Activated T-helper 17 cell treated with anti-CD3 and anti-CD28 coated beads, Interleukin-2, amount 50 U/mL, for 72 hours (primary cell): ENCODE data around the gene ZBTB44. TPM values are rescaled to one million over a fixed set of nuclear protein-coding genes. Genes with fewer than 3 reads are reported as not detected.
A peak's percentile ranks its signal among the peaks of the same experiment; 100 is the strongest.

ENCODE experiments used
- ATAC-seq: fragments of 150-1000 bp; cut with Tn5 transposase; replicated peaks from 2 replicates; pipeline ENCODE4 v1.10.0; 2021; ENCODE audit warnings: mild to moderate bottlenecking, moderate library complexity
- H3K27ac Mint-ChIP-seq: one replicate; pipeline ENCODE4 v1.8.0; 2022; ENCODE audit warnings: mixed read lengths
- H3K27me3 Mint-ChIP-seq: one replicate; pipeline ENCODE4 v1.8.0; 2022; ENCODE audit warnings: mixed read lengths
- H3K36me3 Mint-ChIP-seq: one replicate; pipeline ENCODE4 v1.8.0; 2022; ENCODE audit warnings: low read depth, mild to moderate bottlenecking, mixed read lengths
- H3K4me1 Mint-ChIP-seq: one replicate; pipeline ENCODE4 v1.8.0; 2022; ENCODE audit warnings: mixed read lengths
- H3K4me3 Mint-ChIP-seq: one replicate; pipeline ENCODE4 v1.8.0; 2022; ENCODE audit warnings: mild to moderate bottlenecking, mixed read lengths
- H3K9me3 Mint-ChIP-seq: one replicate; pipeline ENCODE4 v1.8.0; 2022; ENCODE audit warnings: mixed read lengths
- total RNA-seq, 2 donors: library from RNA; stranded (reverse); gene quantifications; one replicate each; pipeline ENCODE4 v1.2.3, GENCODE V29; 2022

ZBTB44 gene
- total RNA-seq, 2 donors from 2014 or later = 49.6 to 49.7 TPM

DNA sequence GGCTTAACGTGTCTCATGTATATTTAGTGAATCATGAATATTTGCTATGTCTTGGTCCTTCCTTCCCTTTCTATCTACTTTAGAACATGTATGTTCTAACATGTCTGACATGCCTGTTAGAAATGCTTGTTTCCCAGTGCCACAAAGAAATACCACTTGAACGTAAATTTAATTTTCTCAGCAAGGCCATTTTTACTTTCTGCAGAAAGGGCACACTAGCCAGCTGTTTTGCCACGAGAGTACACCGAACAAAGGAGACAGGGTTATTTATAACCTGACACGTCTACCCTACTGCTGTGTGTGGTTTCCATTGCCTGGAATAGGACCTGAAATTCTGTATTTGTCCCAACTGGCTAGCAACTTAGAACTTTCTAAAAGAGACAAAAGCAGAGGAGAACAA, 7.4 kb upstream of the ZBTB44 start:
- no peaks in the 10 kb centered on the region for H3K36me3 Mint-ChIP-seq
- H3K9me3 Mint-ChIP-seq = no peaks in the 10 kb centered on the region
- H3K27me3 Mint-ChIP-seq = no peaks in the 10 kb centered on the region
- no peak overlapping the region for H3K27ac Mint-ChIP-seq
- no peak overlapping the region for H3K4me3 Mint-ChIP-seq
- no peaks in the 10 kb centered on the region for H3K4me1 Mint-ChIP-seq
- no peak for ATAC-seq

DNA sequence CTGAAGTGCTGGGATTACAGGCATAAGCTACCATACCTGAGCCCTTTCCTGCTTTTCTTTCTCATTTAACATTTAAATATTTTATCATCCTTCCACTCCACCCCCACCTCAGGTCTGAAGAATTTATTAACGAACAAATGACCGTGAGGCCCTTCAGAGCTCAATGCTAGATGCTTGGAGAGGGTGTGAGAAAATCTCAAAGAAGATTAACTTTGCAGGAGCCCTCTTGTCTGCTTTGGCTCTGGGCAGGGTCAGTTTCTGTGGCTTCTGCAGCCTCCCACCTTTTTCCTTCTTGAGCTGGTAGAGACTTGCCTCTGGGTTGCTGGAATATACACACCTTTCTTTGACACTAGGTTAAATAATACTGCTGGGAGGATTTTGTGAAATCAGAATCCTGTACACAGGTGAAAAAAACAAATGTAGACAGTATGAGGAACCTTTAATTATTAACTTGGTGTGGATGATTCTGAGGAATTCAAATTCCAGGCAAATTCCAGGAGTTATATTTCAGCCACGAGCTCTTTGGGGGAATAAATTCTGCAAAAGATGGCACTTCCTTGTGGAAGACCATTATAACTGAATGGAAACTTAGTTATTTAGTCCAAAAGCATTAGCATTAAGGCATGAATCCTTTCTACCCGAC, 3.4 kb upstream of the ZBTB44 start:
- no peak overlapping the region for H3K27ac Mint-ChIP-seq
- peaks cover 7% of the 10 kb centered on the region for H3K36me3 Mint-ChIP-seq
- H3K9me3 Mint-ChIP-seq = no peaks in the 10 kb centered on the region
- H3K4me1 Mint-ChIP-seq = peaks cover 5% of the 10 kb centered on the region
- H3K27me3 Mint-ChIP-seq = no peaks in the 10 kb centered on the region
- no peak for ATAC-seq
- H3K4me3 Mint-ChIP-seq = no peak overlapping the region

DNA sequence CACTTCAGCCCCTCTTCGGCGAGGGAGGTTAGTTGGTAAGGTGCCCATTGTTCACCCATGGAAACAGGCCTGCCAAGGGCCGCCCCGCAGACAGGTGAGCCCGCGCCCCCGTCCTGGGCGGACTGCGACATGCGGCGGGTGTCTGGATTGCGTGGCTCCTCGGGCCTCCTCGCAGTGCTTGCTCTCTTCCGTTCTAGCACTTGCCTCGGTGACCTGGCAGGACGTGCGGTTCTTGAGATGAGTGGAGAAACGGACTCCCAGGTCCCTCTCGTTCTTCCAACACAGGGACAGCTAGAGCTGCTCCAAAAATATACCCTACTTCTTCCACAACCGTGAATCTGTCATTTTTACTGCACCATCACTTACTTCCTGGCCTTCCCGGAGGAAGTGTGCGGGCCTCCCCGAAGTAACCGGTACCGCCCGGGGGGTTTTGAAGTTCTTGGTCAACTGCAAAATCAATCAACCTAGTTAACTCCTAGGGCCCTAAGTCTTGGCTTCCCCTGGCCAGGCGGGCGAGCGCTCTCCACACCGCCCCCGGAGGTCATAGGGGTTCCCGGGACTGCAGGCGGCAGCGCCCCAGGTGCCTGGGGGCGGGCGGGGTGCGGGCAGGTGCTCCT, 745 bp upstream of the ZBTB44 start:
- Mint-ChIP-seq H3K9me3 (no peaks in the 10 kb centered on the region), H3K27ac (peak overlapping the region; percentile 95), H3K36me3 (peaks cover 13% of the 10 kb centered on the region), H3K27me3 (no peaks in the 10 kb centered on the region), H3K4me3 (peak overlapping the region; percentile 91), H3K4me1 (peaks cover 13% of the 10 kb centered on the region)
- peak; percentile 69 for ATAC-seq

DNA sequence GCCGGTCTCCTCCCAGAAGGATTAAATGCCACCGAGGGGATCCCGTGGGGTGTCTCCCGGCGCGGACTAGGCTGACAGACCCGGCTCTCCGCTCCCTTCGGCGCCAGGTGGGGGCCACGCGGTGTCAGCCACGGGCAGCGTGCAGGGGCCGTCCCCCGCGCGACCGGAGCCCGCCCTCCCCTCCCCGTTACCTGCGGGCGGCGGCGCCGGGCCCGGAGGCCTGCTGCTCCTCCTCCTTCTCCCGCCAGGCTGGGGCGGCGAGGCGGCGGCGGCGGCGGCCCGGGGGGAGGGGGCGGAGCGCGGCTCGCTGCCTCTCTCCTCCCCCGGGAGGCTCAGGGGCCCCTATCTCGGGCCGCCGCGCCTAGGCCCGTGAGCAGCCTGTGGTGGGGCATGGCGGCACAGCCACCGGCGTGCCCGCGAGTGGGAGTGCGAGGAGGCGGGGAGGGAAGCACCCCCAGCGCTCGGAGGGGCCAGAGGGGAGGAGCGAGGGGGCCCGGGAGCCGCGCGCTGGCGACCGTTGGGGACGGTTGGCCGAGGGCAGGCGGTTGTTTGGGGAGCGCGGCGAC, 450 bp downstream of the ZBTB44 start:
- peaks cover 15% of the 10 kb centered on the region for H3K4me1 Mint-ChIP-seq
- peak; percentile 66 for ATAC-seq
- H3K27me3 Mint-ChIP-seq = no peaks in the 10 kb centered on the region
- H3K9me3 Mint-ChIP-seq = no peaks in the 10 kb centered on the region
- peak overlapping the region; percentile 88 for H3K27ac Mint-ChIP-seq
- H3K4me3 Mint-ChIP-seq = peak overlapping the region; percentile 91
- peaks cover 13% of the 10 kb centered on the region for H3K36me3 Mint-ChIP-seq

DNA sequence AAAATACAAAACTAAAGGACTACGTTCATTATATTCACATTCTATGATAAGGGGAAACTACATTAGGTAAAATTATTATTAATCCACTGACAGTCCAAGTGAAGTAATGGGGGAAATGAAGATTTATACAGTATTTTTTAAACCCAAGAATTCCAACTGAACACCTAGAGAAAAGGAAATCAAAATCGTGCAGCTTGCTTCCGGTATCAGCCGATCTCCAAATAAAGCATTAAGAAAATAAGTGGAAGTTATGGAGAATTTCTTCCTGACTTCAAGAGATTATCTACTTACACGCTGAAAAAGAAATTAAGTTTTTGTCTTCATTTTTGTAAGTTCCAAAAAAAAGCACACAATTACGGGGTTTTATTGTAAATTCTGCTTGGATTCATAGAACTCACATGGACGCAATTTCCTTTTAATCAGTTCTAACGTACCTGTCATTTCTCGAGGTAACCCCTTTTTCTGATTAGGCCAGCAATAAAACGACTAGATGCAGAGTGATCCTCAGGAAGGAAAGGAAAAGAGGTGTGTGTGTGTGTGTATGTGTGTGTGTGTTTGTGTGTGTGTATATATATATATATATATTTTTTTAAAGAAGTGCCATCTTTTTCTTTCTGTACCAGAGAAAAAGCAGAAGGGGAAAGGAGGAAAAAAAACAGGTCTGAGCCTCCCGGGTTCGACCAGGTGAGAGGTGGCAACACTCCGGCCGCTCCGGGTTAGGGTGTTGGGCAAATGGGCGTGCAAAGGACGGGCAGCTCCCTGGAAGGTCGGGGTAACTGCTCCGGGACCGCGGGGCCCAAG, 1.1 kb downstream of the ZBTB44 start:
- peak overlapping the region; percentile 91 for H3K4me3 Mint-ChIP-seq
- no peak for ATAC-seq
- H3K4me1 Mint-ChIP-seq = peaks cover 18% of the 10 kb centered on the region
- peaks cover 13% of the 10 kb centered on the region for H3K36me3 Mint-ChIP-seq
- H3K27me3 Mint-ChIP-seq = no peaks in the 10 kb centered on the region
- peak overlapping the region; percentile 88 for H3K27ac Mint-ChIP-seq
- no peaks in the 10 kb centered on the region for H3K9me3 Mint-ChIP-seq

DNA sequence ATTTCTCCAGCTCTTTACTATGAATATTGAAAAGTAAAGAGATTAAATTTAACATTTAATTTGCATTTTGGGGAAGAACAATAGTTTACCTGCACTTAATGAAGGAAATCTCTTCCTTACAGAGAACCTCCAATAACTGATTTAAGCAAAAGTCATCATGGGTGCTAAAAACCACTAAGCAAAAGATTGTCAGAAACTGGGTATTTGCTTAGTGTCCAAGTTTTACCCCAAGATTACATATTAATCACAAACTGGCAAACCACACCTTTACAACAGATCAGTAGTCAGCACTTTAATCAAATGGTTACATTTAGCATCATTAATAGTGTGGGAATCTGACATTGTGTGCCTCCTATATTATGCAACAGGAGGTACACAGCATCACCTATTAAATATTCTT, 2.7 kb downstream of the ZBTB44 start:
- peaks cover 18% of the 10 kb centered on the region for H3K4me1 Mint-ChIP-seq
- H3K36me3 Mint-ChIP-seq = peaks cover 24% of the 10 kb centered on the region
- ATAC-seq = no peak
- H3K27me3 Mint-ChIP-seq = no peaks in the 10 kb centered on the region
- no peak overlapping the region for H3K27ac Mint-ChIP-seq
- H3K9me3 Mint-ChIP-seq = no peaks in the 10 kb centered on the region
- peak overlapping the region; percentile 91 for H3K4me3 Mint-ChIP-seq

DNA sequence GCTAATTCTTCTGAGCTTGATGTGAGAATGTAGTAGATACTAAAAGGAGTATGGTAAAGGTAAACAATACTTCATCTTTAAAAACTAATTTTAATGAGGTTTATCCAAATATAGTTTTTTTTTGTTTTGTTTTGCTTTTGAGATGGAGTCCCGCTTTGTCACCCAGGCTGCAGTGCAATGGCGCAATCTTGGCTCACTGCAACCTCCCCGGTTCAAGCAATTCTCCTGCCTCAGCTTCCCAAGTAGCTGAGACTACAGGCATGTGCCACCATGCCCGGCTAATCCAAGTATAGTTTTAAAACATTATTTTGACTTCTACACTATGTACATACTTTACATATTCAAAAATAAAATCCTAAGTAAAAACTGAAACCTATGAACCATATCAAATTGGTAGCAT, 4.1 kb downstream of the ZBTB44 start:
- Mint-ChIP-seq H3K4me3 (no peak overlapping the region), H3K27me3 (no peaks in the 10 kb centered on the region)

DNA sequence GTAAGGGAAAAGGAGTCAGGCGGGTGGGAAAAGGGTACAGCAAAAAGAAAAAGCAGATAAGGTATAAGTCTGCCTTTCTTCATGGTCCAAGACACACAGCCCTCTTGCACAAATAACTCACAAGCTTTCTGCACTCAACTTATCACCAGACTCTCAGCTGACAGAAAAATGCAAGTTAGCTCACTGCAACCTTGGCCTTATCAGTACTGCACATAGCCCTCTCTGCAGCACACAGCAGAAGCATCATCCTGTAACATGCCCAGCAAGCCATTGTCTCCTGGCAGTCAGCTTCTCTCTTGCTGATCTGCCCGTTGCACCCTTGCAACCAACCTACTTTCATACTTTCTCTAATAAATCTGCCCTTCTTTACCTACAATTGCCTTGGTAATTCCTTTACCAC, 5.8 kb downstream of the ZBTB44 start:
- peaks cover 38% of the 10 kb centered on the region for H3K36me3 Mint-ChIP-seq
- H3K4me3 Mint-ChIP-seq = no peak overlapping the region
- peaks cover 25% of the 10 kb centered on the region for H3K4me1 Mint-ChIP-seq
- H3K27ac Mint-ChIP-seq = no peak overlapping the region
- peaks cover 5% of the 10 kb centered on the region for H3K9me3 Mint-ChIP-seq
- no peaks in the 10 kb centered on the region for H3K27me3 Mint-ChIP-seq
- no peak for ATAC-seq

More for the DNA sequence above, 4.1 kb downstream of the ZBTB44 start:
- H3K9me3 Mint-ChIP-seq = no peaks in the 10 kb centered on the region
- peaks cover 34% of the 10 kb centered on the region for H3K36me3 Mint-ChIP-seq
- ATAC-seq = no peak
- no peak overlapping the region for H3K27ac Mint-ChIP-seq
- peaks cover 18% of the 10 kb centered on the region for H3K4me1 Mint-ChIP-seq

DNA sequence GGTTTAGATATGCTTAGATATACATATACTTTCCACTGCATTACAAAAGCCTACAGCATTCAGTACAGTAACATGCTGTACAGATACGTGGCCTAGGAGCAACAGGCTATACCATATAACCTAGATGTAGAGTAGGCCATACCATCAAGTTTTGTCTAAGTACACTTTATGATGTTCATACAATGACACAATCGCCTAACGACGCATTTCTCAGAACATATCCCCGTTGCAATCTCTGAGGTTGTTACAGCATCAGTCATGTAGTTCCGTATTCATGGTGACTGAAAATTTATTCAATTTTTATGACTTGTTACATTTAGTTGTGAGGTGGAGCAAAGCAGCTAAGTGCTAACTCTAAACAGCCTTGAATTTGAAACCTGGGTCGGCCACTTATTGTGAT, 6.7 kb downstream of the ZBTB44 start:
- H3K9me3 Mint-ChIP-seq = peaks cover 5% of the 10 kb centered on the region
- peaks cover 25% of the 10 kb centered on the region for H3K4me1 Mint-ChIP-seq
- no peak overlapping the region for H3K27ac Mint-ChIP-seq
- peaks cover 38% of the 10 kb centered on the region for H3K36me3 Mint-ChIP-seq
- no peak overlapping the region for H3K4me3 Mint-ChIP-seq
- no peaks in the 10 kb centered on the region for H3K27me3 Mint-ChIP-seq
- ATAC-seq = no peak

DNA sequence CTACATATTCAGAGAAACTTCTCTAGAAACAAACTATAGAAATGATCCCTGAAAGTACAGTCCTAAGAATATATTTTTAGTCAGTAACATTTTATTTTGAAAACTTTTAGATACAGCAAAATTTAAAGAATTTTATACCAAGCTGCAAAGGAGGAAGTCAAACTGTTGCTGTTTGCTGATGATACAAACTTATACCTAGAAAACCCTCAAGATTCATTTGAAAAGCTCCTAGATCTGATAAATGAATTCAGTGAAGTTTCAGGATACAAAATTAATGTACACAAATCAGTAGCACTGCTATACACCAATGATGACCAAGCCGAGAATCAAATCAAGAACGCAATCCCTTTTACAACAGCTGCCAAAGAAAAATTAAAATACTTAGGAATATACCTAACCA, 10.1 kb downstream of the ZBTB44 start:
- H3K27me3 Mint-ChIP-seq = no peaks in the 10 kb centered on the region
- H3K4me1 Mint-ChIP-seq = peaks cover 41% of the 10 kb centered on the region
- peak overlapping the region; percentile 32 for H3K4me3 Mint-ChIP-seq
- H3K36me3 Mint-ChIP-seq = peaks cover 53% of the 10 kb centered on the region
- H3K27ac Mint-ChIP-seq = peak overlapping the region; percentile 73
- peaks cover 5% of the 10 kb centered on the region for H3K9me3 Mint-ChIP-seq
- ATAC-seq = no peak

DNA sequence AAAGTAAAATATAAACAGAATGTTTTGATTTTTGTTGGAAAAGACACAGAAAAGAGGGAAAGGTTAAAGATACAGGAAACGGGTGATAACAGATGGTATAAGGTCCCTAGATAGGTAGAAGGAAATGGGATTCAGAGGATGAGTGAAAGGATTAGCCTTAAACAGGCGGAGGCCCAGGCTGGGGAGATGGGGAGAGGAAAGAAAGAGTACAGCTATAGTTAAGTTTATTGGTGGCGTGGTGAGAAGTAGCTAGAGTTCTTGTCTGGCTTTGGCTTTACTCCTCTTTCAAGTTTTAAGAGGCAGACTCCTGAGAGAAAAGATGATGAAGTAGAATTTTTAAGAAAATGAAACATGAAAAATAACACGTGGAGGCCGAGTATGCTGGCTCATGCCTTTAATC, 13.7 kb downstream of the ZBTB44 start:
- Mint-ChIP-seq H3K4me1 (peaks cover 45% of the 10 kb centered on the region), H3K4me3 (no peak overlapping the region), H3K27me3 (no peaks in the 10 kb centered on the region), H3K9me3 (peaks cover 5% of the 10 kb centered on the region), H3K36me3 (peaks cover 57% of the 10 kb centered on the region), H3K27ac (peak overlapping the region; percentile 45)
- no peak for ATAC-seq

DNA sequence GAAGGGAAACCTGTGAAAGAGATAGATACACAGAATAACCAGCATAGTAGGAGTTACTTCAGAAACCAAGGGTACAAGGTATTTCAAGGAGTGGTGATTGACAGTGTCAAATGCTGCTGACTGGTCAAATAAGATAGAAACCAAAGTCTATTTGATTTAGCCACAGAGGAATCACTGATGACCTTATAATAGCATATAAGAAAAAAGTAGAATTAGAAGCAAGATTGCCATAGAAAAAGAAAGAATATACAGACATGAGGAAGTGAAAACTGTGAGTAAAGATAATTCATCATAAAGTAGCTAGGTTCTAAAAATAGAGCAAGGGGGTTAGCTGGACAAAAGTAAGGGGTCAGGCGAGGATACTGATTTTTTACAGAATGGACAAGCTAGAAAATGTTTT, 14.2 kb downstream of the ZBTB44 start:
- Mint-ChIP-seq H3K4me1 (peaks cover 44% of the 10 kb centered on the region), H3K36me3 (peaks cover 57% of the 10 kb centered on the region), H3K27ac (peak overlapping the region; percentile 45), H3K9me3 (peaks cover 5% of the 10 kb centered on the region), H3K27me3 (no peaks in the 10 kb centered on the region), H3K4me3 (no peak overlapping the region)
- ATAC-seq = no peak

DNA sequence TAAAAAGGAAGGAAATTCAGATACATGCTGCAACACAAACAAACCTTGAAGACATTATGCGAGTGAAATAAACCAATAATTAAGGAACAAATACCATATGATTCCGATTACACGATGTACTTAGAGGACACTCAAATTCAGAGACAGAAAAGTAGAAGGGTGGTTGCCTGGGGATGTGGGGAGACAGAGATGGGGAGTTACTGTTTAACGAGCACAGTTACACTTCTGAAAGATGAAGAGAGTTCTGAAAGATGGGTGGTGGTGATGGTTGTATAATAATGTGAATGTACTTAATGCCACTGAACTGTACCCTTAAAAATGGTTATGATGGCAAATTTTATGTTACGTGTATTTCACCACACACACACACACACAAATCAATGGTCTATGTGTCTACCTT, 14.7 kb downstream of the ZBTB44 start:
- H3K4me3 Mint-ChIP-seq = no peak overlapping the region
- ATAC-seq = no peak
- H3K36me3 Mint-ChIP-seq = peaks cover 57% of the 10 kb centered on the region
- H3K27ac Mint-ChIP-seq = peak overlapping the region; percentile 45
- H3K4me1 Mint-ChIP-seq = peaks cover 39% of the 10 kb centered on the region
- H3K9me3 Mint-ChIP-seq = peaks cover 4% of the 10 kb centered on the region
- H3K27me3 Mint-ChIP-seq = no peaks in the 10 kb centered on the region

DNA sequence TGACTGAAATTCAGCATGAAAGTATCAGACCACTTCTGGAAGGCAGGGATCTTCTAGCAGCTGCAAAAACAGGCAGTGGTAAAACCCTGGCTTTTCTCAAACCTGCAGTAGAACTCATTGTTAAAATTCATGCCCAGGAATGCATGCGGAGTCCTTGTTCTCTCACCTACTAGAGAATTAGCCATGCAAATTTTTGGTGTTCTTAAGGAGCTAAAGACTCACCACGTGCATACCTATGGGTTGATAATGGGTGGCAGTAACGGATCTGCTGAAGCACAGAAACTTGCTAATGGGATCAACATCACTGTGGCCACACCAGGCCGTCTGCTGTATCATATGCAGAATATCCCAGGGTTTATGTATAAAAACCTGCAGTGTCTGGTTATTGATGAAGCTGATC, 19.1 kb downstream of the ZBTB44 start:
- Mint-ChIP-seq H3K4me3 (no peak overlapping the region), H3K27ac (no peak overlapping the region), H3K9me3 (no peaks in the 10 kb centered on the region), H3K36me3 (peaks cover 48% of the 10 kb centered on the region), H3K27me3 (no peaks in the 10 kb centered on the region), H3K4me1 (peaks cover 25% of the 10 kb centered on the region)
- no peak for ATAC-seq
